Tibial nerve (tissue), 4 donors: ENCODE results near the gene CEL. TPM values are rescaled to one million over a fixed set of nuclear protein-coding genes. Genes with fewer than 3 reads are reported as not detected.

Experiments
- DNase-seq, 2 donors: peaks; one replicate each; pipeline ENCODE4 v3.0.0-alpha.2; 2019; ENCODE audit warnings: low spot score in 2 of 2
- H3K27ac ChIP-seq, 4 donors: fragments of 200-600 bp; sonication (generic) in 3 of 4; one replicate each; pipeline ENCODE4 v1.5.1; 2017 to 2019; ENCODE audit warnings: mild to moderate bottlenecking in 1 of 4
- H3K27me3 ChIP-seq, 2 donors: fragments of 200-600 bp; sonication (generic) in 1 of 2; one replicate each; pipeline versions ENCODE4 v1.5.1 to v1.6.0; 2017 to 2019
- H3K36me3 ChIP-seq, 3 donors: fragments of 200-600 bp; sonication (generic); one replicate each; pipeline ENCODE4 v1.5.1; 2018 to 2019
- H3K4me1 ChIP-seq, 4 donors: fragments of 200-600 bp; sonication (generic) in 3 of 4; one replicate each; pipeline ENCODE4 v1.5.1; 2017 to 2019
- H3K4me3 ChIP-seq, 4 donors: fragments of 200-600 bp; sonication (generic) in 3 of 4; one replicate each; pipeline ENCODE4 v1.5.1; 2017 to 2019; ENCODE audit warnings: mild to moderate bottlenecking in 1 of 4, moderate library complexity in 1 of 4
- H3K9me3 ChIP-seq, 4 donors: fragments of 200-600 bp; sonication (generic) in 3 of 4; one replicate each; pipeline ENCODE4 v1.5.1; 2017 to 2019
- CTCF ChIP-seq, 5 experiments: fragments of 200-600 bp in 3 of 5; fragments of 450-650 bp in 2 of 5; sonication (generic) in 3 of 5; IDR thresholded peaks; one replicate each; pipeline ENCODE4 v1.5.1; 2016 to 2019; ENCODE audit warnings: antibody characterized with exemption in 5 of 5, mild to moderate bottlenecking in 3 of 5, moderate library complexity in 2 of 5
- EP300 ChIP-seq, 2 donors: sonication (generic); formaldehyde crosslinking; IDR thresholded peaks; one replicate each; pipeline ENCODE4 v1.6.1; 2017; ENCODE audit warnings: antibody characterized with exemption in 2 of 2, mild to moderate bottlenecking in 1 of 2
- POLR2A ChIP-seq, 2 donors: fragments of 450-650 bp; IDR thresholded peaks; one replicate each; pipeline ENCODE4 v1.6.1; 2017; ENCODE audit warnings: antibody characterized with exemption in 2 of 2, mild to moderate bottlenecking in 2 of 2, moderate library complexity in 2 of 2
- WGBS, 2 donors: methylation state at CpG; one replicate each; pipeline ENCODE4 v1.1.5; 2018; 5-methylcytosine and 5-hydroxymethylcytosine counted together
- total RNA-seq, 4 donors: library from RNA; depleted of rRNA; stranded (reverse); fragments of >200 nt; gene quantifications; one replicate each; pipeline ENCODE4 v1.1.0, GENCODE V29; 2016

Gene CEL
- total RNA-seq, 4 donors from 2014 or later: 1.7 to 10.5 (median 2.6) TPM

GRCh38 chr9:133042676-133043075, 19.1 kb upstream of the CEL start:
- H3K9me3 ChIP-seq: no peaks in the 10 kb centered on the region
- H3K27me3 ChIP-seq: no peaks in the 10 kb centered on the region
- peaks cover 5 to 67% (median 23%) of the 10 kb centered on the region in 3 donors for H3K36me3 ChIP-seq
- TF ChIP-seq EP300 (IDR thresholded peaks at IDR 0.05): no peak
- TF ChIP-seq POLR2A (IDR thresholded peaks at IDR 0.05): no peak
- TF ChIP-seq CTCF (IDR thresholded peaks at IDR 0.05): no peak
- H3K4me1 ChIP-seq: no peaks in the 10 kb centered on the region
- H3K4me3 ChIP-seq: no peak overlapping the region
- no peak overlapping the region for H3K27ac ChIP-seq
- DNase-seq: no peak
- 84 to 85% methylated on average over 8 of the region's 8 CpGs for WGBS, 2 donors

- 92% methylated on average over 14 to 16 of the region's 16 CpGs for WGBS, 2 donors
- Histone ChIP-seq H3K4me3 (no peak overlapping the region), H3K27ac (no peak overlapping the region), H3K36me3 (peaks cover 5 to 75% (median 23%) of the 10 kb centered on the region in 3 donors), H3K9me3 (no peaks in the 10 kb centered on the region), H3K4me1 (no peaks in the 10 kb centered on the region), H3K27me3 (no peaks in the 10 kb centered on the region)
- DNase-seq: no peak
- TF ChIP-seq EP300 (IDR thresholded peaks at IDR 0.05) (no peak), POLR2A (IDR thresholded peaks at IDR 0.05) (no peak), CTCF (IDR thresholded peaks at IDR 0.05) (no peak)
These were observed 18.2 kb upstream of the CEL start for GRCh38 chr9:133043449-133044035.

- Histone ChIP-seq H3K4me3 (no peak overlapping the region), H3K27ac (no peak overlapping the region), H3K4me1 (no peaks in the 10 kb centered on the region), H3K36me3 (peaks cover 5 to 80% (median 23%) of the 10 kb centered on the region in 3 donors), H3K27me3 (no peaks in the 10 kb centered on the region), H3K9me3 (no peaks in the 10 kb centered on the region)
- no peak for DNase-seq
- 90 to 93% methylated on average over 6 of the region's 6 CpGs for WGBS, 2 donors
- no peak for TF ChIP-seq EP300 (IDR thresholded peaks at IDR 0.05)
- no peak for TF ChIP-seq POLR2A (IDR thresholded peaks at IDR 0.05)
- no peak for TF ChIP-seq CTCF (IDR thresholded peaks at IDR 0.05)
These were observed 17.7 kb upstream of the CEL start for GRCh38 chr9:133044125-133044524.

GRCh38 chr9:133044661-133045060, 17.1 kb upstream of the CEL start:
- WGBS, 2 donors: 76 to 85% methylated on average over 11 of the region's 11 CpGs

More at GRCh38 chr9:133044661-133045060, 17.1 kb upstream of the CEL start:
- Histone ChIP-seq H3K36me3 (peaks cover 5 to 85% (median 23%) of the 10 kb centered on the region in 3 donors), H3K27me3 (no peaks in the 10 kb centered on the region), H3K4me1 (no peaks in the 10 kb centered on the region), H3K9me3 (no peaks in the 10 kb centered on the region), H3K4me3 (no peak overlapping the region), H3K27ac (no peak overlapping the region)
- TF ChIP-seq EP300 (IDR thresholded peaks at IDR 0.05): no peak
- no peak for TF ChIP-seq CTCF (IDR thresholded peaks at IDR 0.05)
- TF ChIP-seq POLR2A (IDR thresholded peaks at IDR 0.05): no peak
- DNase-seq: no peak
